ENCODE data around the gene SLC18A2.

DNA sequence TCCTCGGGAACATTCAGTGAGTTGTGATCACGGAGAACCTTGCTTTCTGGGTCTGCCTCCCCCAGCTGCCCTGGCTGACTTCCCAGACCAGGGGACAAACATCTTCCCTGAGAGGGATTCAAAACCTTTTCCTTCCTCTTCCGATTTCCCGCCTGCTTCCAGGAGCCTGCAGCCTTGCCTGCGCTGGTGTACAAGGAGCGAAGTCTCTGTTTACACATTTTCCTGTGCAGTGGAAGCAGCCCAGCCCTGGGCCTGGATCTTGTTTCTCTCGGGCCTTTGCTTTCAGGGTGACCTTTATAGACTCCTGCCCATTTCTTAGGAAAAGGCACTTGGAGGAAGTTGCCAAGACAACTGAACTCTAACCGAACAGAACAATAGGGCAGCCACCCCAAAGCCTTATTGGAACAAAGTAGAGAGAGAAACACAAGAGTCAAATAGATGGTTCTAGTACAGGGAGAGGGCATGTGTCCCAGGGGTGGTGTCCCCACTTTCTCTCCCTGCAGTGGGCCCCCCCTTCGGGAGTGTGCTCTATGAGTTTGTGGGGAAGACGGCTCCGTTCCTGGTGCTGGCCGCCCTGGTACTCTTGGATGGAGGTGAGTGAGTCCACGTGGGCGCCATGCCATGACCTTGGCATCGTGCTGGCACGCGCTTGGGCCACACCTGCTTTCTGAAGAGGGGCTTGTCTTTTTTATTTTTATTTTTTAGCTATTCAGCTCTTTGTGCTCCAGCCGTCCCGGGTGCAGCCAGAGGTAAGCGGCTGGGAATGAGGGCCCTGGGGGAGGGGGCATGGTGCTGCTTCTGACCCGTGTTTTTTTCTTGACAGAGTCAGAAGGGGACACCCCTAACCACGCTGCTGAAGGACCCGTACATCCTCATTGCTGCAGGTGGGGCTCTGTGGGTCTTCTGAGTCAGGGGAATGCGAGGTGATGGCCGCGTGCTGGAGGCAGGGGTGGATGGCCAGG lies 14.1 kb downstream of the SLC18A2 start:
- no peak for TF ChIP-seq POLR2A (IDR thresholded peaks at IDR 0.05)
- TF ChIP-seq, protein P1, sequence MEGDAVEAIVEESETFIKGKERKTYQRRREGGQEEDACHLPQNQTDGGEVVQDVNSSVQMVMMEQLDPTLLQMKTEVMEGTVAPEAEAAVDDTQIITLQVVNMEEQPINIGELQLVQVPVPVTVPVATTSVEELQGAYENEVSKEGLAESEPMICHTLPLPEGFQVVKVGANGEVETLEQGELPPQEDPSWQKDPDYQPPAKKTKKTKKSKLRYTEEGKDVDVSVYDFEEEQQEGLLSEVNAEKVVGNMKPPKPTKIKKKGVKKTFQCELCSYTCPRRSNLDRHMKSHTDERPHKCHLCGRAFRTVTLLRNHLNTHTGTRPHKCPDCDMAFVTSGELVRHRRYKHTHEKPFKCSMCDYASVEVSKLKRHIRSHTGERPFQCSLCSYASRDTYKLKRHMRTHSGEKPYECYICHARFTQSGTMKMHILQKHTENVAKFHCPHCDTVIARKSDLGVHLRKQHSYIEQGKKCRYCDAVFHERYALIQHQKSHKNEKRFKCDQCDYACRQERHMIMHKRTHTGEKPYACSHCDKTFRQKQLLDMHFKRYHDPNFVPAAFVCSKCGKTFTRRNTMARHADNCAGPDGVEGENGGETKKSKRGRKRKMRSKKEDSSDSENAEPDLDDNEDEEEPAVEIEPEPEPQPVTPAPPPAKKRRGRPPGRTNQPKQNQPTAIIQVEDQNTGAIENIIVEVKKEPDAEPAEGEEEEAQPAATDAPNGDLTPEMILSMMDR (IDR thresholded peaks at IDR 0.05): no peak

Data from Peyer's patch (tissue), 4 donors.